Glomerular visceral epithelial cell (primary cell): ENCODE measurements around the gene HABP2.

Source experiments
- DNase-seq: peaks from one replicate; pipeline ENCODE4 v3.0.0-alpha.2; 2016; ENCODE audit errors: extremely low spot score

The HABP2 gene

DNA sequence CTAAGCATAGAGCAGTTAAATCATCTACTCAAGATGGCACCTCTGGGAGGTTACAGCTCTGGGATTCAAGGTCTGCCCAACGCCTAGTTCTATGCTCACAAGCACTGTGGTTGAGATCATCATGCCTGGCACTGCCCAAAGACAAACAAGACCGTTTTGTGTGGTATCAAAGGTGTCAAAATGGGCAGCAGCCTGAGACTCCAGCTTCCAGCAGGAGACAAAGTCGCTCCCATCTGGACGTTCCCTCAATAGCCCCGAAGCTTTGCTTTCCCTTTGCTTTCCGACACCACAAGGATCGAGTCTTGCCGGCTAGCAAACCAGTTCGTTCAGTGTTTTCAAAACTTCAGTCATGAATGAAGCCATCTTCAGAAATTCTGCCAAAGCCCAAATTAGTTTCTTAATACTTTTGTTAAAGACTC, 5.1 kb downstream of the HABP2 start:
- DNase-seq: no peak

- no peak for DNase-seq
These were observed 7.2 kb downstream of the HABP2 start for GRCh38 chr10:113560071-113560470.

DNA sequence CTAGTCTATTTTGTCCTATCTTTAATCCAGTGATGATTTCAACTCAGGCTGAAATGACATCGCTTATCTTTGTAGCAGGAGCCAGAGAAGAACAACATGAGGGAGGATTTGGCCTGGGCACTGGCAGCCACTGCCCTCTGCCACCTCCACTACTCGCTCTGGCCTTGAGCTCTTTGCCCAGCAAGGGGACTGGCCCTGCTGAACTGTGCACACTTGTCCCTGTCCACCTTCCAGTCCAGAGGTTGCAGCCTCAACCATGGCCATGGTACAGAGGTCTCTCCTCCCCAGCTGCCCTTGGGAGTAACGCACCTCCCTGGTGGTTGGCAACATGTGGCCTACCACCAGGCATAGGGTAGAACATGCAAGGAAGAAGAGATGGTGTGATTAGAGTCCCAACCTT, 8.4 kb downstream of the HABP2 start:
- DNase-seq: no peak

- DNase-seq: no peak
These were observed 9.2 kb downstream of the HABP2 start for GRCh38 chr10:113562069-113562468.

GRCh38 chr10:113562704-113563103, 9.9 kb downstream of the HABP2 start:
- DNase-seq: no peak

DNA sequence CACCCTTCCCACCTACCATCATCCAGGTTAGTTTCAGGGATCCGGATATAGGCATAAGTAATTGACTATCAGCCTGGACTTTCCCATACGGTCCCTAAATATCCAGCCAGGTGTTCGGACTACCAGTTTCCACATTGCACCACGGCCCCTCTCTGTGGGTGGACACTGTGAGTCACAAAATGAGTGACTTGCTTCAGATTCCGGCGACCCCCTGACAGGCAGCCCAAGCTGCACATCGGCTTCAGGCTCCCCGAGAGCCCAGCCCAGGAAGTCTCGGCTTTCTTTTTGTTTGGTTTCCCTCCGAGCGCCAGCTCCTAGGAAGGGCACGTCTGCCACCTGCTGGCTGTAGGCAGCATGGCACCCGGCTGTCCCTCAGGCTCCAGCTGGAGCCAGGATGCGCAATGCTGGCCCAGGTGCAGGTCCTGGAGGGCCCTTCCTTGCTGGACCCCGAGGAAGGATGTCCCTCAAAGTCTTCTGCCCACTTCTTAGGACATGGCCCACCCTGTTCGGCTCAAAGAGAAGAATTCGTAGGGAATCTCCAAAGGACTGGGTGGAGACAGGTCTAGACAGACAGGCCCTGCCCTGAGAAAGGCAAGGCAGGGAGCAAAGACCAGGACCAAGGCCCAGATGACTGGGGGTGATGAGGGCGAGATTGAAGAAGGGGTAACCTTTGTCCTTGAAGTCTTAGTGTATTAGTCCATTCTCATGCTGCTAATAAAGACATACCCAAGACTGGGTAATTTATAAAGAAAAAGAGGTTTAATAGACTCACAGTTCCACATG, 10.6 kb downstream of the HABP2 start:
- DNase-seq: peak; percentile 68

- DNase-seq: no peak
These were observed 12.5 kb downstream of the HABP2 start for GRCh38 chr10:113565364-113565763.

- DNase-seq: no peak
These were observed 14.0 kb downstream of the HABP2 start for GRCh38 chr10:113566888-113567287.

- DNase-seq: no peak
These were observed 16.7 kb downstream of the HABP2 start for GRCh38 chr10:113569576-113569975.

GRCh38 chr10:113572520-113573290, 19.9 kb downstream of the HABP2 start:
- DNase-seq: no peak

DNA sequence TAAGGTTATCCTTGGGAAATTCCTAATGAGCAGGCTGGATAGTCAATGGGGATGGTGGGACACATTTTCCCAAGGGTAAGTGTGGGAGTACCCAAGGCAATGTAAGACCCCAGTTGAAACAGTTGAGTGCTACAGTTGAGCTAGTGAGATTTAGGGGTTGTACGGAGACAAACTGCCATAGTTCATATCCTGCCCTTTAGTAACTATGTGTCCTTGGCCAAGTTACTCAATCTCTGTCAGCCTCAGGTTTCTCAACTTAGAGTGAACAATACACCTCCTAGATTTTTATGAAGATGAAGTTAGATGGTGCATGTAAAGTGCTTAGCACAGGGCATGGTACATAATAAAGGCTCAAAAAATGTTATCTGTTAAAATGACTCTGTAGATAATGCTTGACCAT, 20.5 kb downstream of the HABP2 start:
- no peak for DNase-seq

- DNase-seq: peak; percentile 4
These were observed 24.0 kb downstream of the HABP2 start for GRCh38 chr10:113576852-113577251.

- no peak for DNase-seq
These were observed 25.9 kb downstream of the HABP2 start for GRCh38 chr10:113578773-113579172.

- DNase-seq: no peak
These were observed 28.2 kb downstream of the HABP2 start for GRCh38 chr10:113581092-113581491.

- no peak for DNase-seq
These were observed 30.7 kb downstream of the HABP2 start for GRCh38 chr10:113583571-113583970.

- DNase-seq: peak; percentile 3
These were observed 33.1 kb downstream of the HABP2 start for GRCh38 chr10:113585949-113586348.

DNA sequence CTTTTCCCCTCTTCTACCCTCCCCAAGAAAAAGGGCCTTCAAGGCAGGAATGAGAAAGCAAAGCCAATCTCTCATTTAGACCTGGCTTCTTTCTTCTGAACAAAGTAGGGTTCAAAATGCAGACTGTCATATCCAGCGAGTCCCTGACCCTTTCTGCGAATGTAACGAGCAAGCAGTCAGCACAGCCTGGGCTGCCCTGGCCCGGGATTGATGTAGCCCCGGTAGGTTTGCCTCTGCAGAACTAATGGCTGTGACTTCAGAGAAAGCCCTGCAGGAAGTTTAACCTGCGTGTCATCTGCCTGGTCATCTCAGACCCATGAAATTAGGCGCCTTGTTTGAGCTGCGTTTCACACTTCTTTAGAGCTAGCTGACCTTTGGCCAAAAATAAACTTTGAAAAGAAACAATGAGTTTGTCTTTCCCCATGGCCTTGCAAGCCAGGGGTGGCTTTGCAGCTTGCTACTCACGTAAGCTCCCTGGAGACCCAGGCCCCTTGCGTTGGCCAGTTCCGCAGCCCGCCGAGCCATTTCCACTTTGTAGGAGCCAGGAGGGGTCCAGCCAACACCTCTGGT, 36.4 kb downstream of the HABP2 start:
- DNase-seq: no peak

DNA sequence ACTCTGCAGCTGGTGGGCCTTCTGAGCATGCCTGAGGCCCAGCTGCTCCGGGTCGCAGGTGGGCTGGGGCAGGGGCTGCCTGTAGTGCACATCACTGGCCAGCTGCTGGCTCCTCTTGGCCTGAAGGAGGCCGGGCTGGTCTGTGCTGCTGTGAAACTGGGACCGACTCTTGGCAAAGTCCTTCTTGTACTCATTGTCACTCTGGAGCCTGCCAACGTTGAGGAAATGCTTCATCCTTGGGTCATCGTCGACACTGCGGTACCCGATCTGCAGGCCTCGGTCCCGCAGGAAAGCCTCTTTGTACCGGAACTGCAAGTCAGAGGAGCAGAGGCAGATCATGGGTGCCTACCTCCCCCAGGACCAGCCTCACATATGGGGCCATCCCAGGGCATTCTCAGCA, 37.7 kb downstream of the HABP2 start:
- no peak for DNase-seq

- no peak for DNase-seq
These were observed 39.5 kb downstream of the HABP2 start for GRCh38 chr10:113592380-113592779.

- no peak for DNase-seq
These were observed 41.8 kb downstream of the HABP2 start for GRCh38 chr10:113594652-113595051.

DNA sequence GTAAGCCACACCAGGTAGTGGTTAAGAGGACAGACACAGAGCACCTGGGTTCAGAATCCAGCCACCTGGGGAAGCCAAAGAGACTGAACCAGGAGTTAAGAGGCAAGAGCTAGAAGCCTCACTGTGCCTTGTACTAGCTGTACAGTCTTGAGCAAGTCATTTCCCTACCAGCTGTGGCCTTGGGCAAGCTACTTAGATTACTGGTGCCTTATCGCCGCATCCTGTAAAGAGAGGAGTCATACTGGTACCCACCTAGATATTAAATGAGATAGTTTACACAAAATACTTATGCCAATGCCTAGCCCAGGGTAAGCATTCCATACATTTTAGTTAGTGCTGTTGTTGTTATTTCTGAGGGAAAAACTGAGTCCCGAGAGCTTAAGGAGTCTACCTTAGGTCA, 47.7 kb downstream of the HABP2 start:
- no peak for DNase-seq

DNA sequence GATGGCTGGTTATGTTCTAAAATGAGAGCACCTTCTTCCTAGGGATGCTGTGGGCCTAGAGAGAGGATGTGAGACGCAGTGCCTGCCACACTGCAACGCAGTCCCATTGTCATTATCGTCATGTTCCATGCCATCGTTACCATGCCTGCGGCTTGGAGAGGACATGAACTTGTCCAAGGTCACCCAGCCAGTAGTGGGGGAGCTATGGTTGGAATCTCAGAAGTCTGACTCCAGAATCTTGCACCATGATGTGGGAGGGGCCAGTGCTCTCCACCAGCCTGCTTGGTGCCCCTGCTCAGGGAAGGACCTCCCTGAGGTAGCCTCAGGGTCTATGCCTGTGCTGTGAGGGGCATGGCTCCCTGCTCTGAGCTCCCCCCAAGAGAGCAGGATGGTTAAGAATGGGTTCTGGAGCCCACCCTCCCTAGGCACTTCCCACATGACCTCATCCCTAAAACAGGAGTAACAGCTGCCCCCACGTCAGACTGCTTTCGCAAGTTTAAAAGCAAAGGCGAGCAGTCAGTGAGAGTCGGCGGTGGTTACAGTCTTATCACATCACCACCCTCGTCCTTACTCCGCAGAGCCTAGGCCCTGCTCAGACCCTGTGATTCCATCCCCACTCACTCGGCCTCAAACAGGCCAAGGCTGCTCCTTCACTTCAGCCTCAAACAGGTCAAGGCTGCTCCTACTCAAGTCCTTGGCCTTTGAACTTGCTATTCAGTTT, 50.4 kb downstream of the HABP2 start:
- DNase-seq: no peak
